SH-SY5Y (cell line): ENCODE measurements around the gene GADD45A.

Experiments
- GATA2 ChIP-seq: IDR thresholded peaks from 2 replicates; pipeline ENCODE4 v1.6.1; 2011; ENCODE audit warnings: mild to moderate bottlenecking, low read depth, low read length
- GATA3 ChIP-seq: IDR thresholded peaks from 2 replicates; pipeline ENCODE4 v1.6.1; 2011; ENCODE audit warnings: low read depth, mild to moderate bottlenecking, low read length, moderate library complexity

Gene GADD45A

DNA sequence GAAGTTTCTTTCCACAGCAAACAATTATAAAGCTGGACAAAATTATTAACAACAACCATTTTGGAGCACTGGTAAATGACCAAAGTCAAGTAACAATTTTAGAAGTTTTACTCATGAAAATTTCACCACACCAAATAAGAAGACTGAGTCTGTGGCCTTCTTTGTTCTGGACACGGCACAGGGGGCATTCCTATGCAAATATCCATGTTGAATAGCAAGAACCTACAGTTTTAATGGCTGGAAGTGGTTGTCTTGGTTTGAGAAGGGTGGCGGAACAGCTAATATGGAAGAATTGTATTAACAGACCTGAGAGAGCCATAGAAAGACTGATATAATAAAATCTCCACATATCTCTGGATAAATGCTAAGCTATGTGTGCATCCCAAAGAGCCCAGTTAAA lies 29.4 kb upstream of the GADD45A start:
- no peak for TF ChIP-seq GATA3
- no peak for TF ChIP-seq GATA2

DNA sequence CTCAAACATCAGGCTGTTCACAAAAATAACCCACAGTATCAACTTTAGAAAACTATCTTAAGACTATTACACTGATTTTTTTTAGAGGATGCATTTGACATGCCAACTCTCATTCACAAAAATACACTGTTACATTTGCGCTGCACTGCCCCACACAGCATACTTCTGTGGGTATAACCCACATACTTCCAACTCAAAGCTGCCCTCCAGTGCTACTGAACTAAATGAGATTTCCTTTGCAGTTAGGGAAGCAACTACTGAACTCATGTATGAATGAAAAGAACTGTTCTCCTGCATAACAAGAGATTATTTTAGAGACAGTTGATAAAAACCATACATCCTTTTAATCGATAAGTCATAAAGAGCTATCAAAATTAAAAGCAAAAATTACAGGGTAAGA lies 25.8 kb upstream of the GADD45A start:
- TF ChIP-seq GATA3 (no peak), GATA2 (no peak)

DNA sequence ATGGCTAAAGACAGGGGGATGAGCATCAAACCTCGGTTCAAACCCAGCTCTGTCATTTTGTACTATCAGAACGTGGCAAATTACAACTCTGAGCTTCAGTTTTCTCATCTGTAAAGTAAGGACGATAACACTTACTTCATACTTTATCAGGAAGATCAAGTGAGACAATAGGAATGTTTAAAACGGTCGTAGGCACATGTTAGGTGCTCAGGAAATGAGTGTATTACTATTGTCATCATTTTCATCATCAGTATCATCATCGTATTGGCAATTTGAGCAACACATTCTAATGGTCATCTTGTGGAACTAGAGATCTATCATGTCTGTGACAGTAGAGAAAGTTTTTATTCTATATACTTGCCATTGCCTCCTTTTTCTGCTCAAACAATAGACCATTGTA lies 22.1 kb upstream of the GADD45A start:
- TF ChIP-seq GATA2 (no peak), GATA3 (no peak)

DNA sequence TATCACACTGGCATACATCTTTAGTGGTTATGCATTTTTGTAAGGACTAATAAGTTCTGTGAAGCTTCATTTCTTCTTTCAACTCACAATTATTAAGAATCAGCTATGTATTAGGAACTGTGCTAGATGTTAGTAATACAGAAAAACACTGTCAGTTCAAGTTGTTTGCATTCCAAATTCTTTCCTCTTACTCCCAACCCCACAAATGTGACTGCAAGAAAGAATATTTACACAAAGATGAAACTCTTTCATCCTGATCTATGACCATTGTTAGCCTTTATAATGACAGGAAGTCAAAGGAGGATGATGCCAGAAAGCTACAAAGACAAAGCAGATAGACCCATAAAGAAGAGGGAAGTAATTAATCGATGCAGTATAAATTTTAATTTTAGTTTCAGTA lies 21.0 kb upstream of the GADD45A start:
- TF ChIP-seq GATA3 (no peak), GATA2 (no peak)

DNA sequence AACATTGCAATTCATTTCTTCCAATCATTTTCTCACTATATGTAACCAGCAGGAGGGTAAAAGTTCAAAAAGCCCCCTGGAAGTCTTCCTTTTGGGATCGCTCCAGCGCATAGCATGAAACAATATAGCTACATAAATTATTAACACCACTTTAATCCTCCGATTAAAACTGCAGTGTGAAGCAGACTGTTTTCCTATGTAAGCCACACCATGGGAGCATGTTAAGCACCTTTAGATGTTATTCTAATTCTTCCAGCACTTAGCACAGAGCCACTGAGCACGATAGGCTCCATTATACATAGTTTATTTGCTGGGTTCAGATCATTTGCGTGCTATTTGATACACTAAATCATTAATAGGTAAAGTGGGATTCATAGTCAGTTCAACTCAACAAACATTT lies 18.4 kb upstream of the GADD45A start:
- TF ChIP-seq GATA2 (no peak), GATA3 (no peak)

DNA sequence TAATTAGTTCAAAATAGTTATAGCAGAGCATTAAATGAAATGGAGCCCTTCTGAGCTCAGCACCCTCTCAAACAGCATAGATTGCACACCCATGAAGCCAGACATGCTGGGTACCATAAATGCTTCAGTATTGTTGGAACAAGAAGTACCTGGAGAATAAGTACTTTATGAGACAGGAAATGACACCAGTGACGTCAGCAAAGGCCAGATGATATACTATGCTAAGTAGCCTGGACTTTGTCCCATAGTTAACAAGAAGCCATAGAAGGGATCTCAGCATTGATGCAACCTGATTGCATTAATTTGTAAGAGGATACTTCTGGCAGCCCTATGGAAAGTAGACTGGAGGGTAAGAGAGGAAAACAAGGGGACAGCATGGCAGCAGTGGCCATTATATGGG lies 16.3 kb upstream of the GADD45A start:
- no peak for TF ChIP-seq GATA2
- TF ChIP-seq GATA3, result no peak

DNA sequence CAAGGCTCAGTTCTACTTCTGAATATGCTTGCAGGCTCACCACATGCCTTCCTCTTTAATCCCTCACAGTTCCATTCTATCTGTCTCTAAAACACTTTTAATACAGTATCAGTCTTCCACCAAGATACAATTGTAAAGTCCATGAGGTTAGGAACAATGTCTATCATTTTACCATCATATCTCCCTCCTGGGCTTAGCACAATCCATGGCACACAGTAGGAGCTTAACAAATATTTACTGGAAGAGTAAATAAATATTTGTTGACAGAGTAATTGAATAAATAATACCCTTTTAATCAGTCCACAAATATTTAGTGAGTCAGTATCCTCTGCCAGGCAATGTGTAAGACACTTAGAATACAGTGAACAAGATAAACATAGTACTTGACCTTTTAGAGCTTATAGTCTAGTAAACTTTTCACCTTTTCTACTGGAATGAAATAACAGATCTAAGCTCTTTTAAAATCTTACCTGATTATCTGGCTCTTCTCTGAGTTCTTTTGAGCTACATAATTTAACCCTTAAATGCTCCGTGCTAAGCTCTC lies 12.7 kb upstream of the GADD45A start:
- TF ChIP-seq GATA2 (no peak), GATA3 (no peak)

DNA sequence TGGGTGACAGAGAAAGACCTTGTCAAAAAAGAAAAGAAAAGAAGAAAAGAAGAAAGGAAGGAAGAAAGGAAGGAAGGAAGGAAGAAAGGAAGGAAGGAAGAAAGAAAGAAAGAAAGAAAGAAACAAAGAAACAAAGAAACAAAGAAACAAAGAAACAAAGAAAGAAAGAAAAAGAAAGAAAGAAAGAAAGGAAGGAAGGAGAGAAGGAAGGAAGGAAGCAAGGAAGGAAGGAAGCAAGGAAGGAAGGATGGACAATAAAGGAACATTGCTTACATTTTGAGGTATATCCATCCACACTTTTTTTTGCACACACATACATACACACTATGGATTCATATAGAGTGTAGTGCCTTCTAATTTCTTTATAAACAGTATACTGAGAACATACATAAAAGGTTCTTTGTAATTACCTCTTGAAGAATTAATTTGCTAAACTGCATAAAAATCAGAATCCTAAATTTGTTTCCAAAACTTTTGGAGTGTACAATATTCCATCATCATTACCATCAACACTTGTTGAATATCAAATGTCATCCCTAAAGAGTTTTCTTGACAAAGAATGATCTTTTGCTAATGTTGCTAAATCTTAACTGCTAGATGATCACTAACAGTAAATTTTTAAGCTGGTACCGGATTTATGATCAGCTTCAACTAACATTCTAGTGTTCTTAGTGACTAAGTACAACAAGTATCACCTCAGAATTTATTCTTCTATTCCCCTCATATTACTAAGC lies 11.4 kb upstream of the GADD45A start:
- TF ChIP-seq GATA2 (no peak), GATA3 (no peak)

DNA sequence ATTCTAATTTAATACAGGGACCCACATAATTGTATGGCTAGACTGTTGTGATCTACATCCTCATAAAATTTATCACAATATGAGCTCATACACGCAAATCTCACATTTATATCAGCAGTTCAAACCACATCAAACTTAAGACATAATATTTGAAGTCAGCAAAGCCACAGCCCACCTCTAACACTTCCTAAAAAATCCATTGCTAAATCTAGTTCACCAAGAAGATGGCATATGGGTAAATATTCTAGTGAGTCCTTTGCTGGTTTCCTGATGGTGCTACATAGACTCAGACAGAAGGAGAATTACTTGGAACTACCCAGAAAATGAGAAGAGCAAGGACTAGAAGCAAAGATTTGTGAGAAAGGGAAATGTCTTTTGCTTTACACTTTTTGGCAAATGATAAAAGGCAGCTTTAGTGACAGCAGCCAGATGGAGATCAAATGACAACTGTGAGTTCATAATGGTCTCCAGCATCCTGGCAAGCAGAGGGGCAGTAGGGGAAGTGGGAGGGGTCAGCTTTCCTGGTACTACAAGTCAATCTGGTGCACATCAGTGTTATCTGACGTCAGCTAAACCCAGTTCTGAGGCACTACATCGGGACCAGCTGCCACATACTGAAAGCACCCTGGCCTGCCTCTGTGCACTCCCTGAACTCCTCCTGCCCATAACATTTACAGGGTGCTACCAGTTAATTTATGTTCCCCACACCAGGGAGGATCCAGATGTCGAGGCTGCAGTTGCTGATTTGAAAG lies 10.6 kb upstream of the GADD45A start:
- TF ChIP-seq GATA2 (peak; percentile 46; the same call in 1 of the 2 replicates), GATA3 (peak; percentile 14; the same call in 1 of the 2 replicates)

DNA sequence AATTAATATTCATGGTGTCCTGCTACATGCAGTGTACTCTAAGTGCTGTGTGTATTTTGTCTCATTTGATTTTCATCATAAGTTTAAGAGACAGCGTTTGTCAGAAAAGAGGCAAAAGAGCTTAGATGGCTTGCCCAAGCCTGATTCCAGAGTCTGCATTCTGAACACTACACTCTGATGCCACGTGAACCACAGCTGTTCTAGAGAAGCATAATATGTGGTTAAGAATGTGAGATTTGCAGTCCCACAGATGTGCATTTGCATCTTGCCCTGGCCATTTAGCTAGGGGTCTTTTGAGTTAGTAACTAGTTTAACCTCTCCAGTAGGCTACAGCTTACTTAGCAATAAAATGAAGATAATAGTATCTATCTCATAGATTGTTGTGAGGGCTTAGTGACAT lies 9.2 kb upstream of the GADD45A start:
- TF ChIP-seq GATA3 (no peak), GATA2 (no peak)

DNA sequence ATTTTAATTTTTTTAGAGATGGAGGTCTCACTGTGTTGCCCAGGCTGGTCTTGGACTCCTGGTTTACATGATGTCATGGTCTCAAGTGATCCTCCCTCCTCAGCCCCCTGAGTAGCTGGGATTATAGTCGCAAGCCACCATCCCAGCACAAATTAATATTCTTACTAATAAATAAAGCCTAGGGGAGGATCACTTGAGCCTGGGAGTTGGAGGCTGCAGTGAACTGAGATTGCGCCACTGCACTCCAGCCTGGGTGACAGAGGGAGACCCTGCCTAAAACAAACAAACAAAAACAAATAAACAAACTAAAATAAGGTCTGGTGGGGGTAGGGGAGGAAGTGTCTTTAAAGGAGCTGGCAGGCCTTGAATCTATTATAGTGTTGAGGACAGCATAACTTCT lies 8.7 kb upstream of the GADD45A start:
- no peak for TF ChIP-seq GATA3
- TF ChIP-seq GATA2, result no peak

DNA sequence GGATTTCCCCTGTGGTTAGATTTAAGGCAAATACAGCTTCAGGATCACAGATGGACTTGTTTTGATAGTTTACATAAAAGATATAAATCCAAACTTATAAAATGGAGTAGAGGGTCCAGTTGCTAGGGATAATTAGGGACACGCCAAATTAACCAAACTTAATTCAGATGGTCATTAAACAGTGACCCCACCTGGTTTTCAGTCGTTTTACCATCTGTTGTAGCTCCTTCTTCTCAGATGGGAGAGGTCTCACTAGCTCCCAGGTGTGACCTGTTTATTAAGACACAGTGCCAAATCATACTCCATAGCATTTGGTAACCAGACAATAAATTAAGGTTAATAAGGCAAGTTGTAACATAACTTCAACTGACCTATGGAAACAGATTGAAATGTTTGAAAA lies 8.1 kb upstream of the GADD45A start:
- TF ChIP-seq GATA3, result no peak
- no peak for TF ChIP-seq GATA2

DNA sequence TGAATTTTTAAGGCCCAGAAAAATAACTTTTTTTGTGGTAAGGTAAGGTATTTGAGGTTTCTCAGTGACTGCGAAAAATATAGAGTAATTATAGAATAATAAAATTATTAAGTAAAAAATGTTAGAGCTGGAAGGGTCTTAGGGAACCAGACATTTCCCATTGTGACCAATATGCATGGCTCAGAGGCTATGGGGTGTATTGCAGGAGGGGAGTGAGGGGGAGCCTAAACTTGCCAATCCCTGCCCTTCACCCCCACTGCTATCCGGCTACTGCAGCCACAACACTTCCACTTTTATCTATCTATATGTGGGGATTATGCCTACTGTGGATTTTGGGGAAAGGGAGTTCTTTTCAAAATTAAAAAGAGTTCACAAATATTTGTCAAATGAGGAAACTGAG lies 7.6 kb upstream of the GADD45A start:
- no peak for TF ChIP-seq GATA2
- TF ChIP-seq GATA3, result no peak

DNA sequence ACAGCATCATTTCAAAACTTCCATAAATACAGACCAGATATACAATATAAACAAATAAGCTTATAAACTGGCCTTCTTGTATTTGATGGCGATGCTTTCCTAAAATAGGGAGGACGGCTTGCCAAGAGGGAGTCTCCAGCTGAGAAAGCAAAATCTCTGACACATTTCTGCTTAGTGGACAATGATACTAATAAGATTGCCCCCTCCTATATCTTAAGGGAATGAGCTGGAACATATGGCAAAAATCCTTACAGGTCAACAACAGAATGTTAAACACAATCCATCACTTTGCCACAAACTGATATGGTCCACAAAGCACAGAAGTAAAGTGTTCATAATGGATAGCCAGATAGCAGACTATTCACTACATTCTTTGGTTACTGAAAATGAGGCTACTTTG lies 7.1 kb upstream of the GADD45A start:
- TF ChIP-seq GATA2, result no peak
- TF ChIP-seq GATA3, result no peak

DNA sequence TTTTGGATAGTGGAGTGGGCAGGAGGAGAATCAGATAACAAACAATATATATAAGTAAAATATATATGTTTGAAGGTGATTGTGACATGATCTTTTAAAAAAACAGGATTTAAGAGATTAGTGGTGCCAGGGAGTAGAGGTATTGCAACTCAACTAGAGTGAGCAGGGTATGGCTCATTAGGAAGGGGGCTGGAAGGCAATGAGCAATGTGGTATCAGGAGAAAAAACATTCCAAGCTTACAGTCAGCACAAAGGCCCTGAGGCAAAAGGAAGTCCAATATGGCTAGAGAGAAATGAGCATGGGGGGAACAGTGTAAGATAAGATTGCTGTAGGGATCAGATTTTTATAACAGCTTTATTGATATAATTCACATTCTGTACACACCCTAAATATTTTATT lies 5.3 kb upstream of the GADD45A start:
- no peak for TF ChIP-seq GATA2
- TF ChIP-seq GATA3, result no peak
